Measurements from ENCODE around the gene ASGR2.
A peak's percentile ranks its signal among the peaks of the same experiment; 100 is the strongest.
"Not testable (repeated sequence)": the region's sequence is repeated elsewhere in the genome, so short reads cannot be mapped to it uniquely, and the experiment has no call there.

The ASGR2 gene

GRCh38 chr17:7097940-7098339 is 16.7 kb downstream of the ASGR2 start:
- no peak for DNase-seq

GRCh38 chr17:7095625-7096024 is 19.0 kb downstream of the ASGR2 start:
- peak in 1 of 2 donors; percentile 25 for DNase-seq

- DNase-seq, result no peak
Observed at GRCh38 chr17:7094652-7095019, 20.0 kb downstream of the ASGR2 start.

- peak in 1 of 2 donors; percentile 51 for DNase-seq
Observed at GRCh38 chr17:7091311-7092005, 23.2 kb downstream of the ASGR2 start.

- DNase-seq, result not testable (repeated sequence)
Observed at GRCh38 chr17:7089570-7089969, 25.1 kb downstream of the ASGR2 start.

- DNase-seq, result not testable (repeated sequence)
Observed at GRCh38 chr17:7088442-7088841, 26.2 kb downstream of the ASGR2 start.

- no peak for DNase-seq
Observed at GRCh38 chr17:7084088-7084487, 30.5 kb downstream of the ASGR2 start.

- no peak for DNase-seq
Observed at GRCh38 chr17:7083592-7083991, 31.0 kb downstream of the ASGR2 start.

- peak; percentile 57 to 58 for DNase-seq
Observed at GRCh38 chr17:7081341-7082062, 33.1 kb downstream of the ASGR2 start.

GRCh38 chr17:7080456-7081041 is 34.1 kb downstream of the ASGR2 start:
- no peak for DNase-seq

- DNase-seq, result no peak
Observed at GRCh38 chr17:7079581-7080455, 34.8 kb downstream of the ASGR2 start, which contains the start of gene CLEC10A. Gene CLEC10A, minus strand, starts transcription at chr17:7080251. Its CDS starts 1,439 bp downstream, at chr17:7078812.

- no peak for DNase-seq
Observed at GRCh38 chr17:7078711-7079110, 35.9 kb downstream of the ASGR2 start.

- DNase-seq, result no peak
Observed at GRCh38 chr17:7077911-7078546, 36.6 kb downstream of the ASGR2 start.

- DNase-seq, result no peak
Observed at GRCh38 chr17:7074931-7075330, 39.7 kb downstream of the ASGR2 start.

GRCh38 chr17:7072406-7072805 is 42.2 kb downstream of the ASGR2 start:
- DNase-seq, result no peak

GRCh38 chr17:7070712-7071111 is 43.9 kb downstream of the ASGR2 start:
- DNase-seq, result no peak

GRCh38 chr17:7068268-7068667 is 46.4 kb downstream of the ASGR2 start:
- DNase-seq, result no peak

GRCh38 chr17:7067198-7067597 is 47.4 kb downstream of the ASGR2 start:
- DNase-seq, result no peak

- DNase-seq, result no peak
Observed at GRCh38 chr17:7064261-7064660, 50.4 kb downstream of the ASGR2 start.

GRCh38 chr17:7063518-7064094 is 51.0 kb downstream of the ASGR2 start:
- DNase-seq, result no peak

GRCh38 chr17:7060165-7060891 is 54.3 kb downstream of the ASGR2 start:
- no peak for DNase-seq

Measured in CD4-positive, alpha-beta T cell treated with Interleukin-4 for 1 hour (primary cell).